IMR-90 (cell line): Measurements from ENCODE around the gene SCIN. TPM values are rescaled to one million over a fixed set of nuclear protein-coding genes. Genes with fewer than 3 reads are reported as not detected.

Source experiments
- ATAC-seq: fragments of 200-7000 bp; cut with Tn5 transposase; 2 replicates; pipeline ENCODE4 v1.9.1; 2020; ENCODE audit warnings: low read depth, mild to moderate bottlenecking, moderate library complexity
- BruUV-seq: library from RNA; stranded (reverse); fragments of 400-500 nt; replicated peaks from 2 replicates; lab custom pipeline; 2021; lab: Mats Ljungman, UMichigan
- CTCF ChIA-PET: fragments of 300-600 bp; formaldehyde crosslinking; extraction: SDS; loops from one replicate; lab custom pipeline; 2021; ENCODE audit warnings: antibody characterized with exemption; lab: Yijun Ruan, JAX
- POLR2A ChIA-PET: fragments of 300-600 bp; sonication (Branson Sonifier 250); formaldehyde crosslinking; loops from one replicate; lab custom pipeline; 2022; ENCODE audit warnings: antibody characterized with exemption; ENCODE audit not compliant: unreplicated experiment; lab: Charles Lee
- DNase-seq: peaks from one replicate; pipeline ENCODE4 v3.0.0; 2013
- H2AFZ ChIP-seq: replicated peaks from 2 replicates; pipeline ENCODE3; 2013; ENCODE audit warnings: low read length, mild to moderate bottlenecking; ENCODE audit not compliant: poor library complexity
- H2AK5ac ChIP-seq: 2 replicates; pipeline ENCODE4 v1.6.1; 2013; ENCODE audit warnings: low read depth, low read length, inconsistent platforms
- H2AK9ac ChIP-seq: replicated peaks from 2 replicates; pipeline ENCODE3; 2013; ENCODE audit warnings: mild to moderate bottlenecking, low read depth, low read length, moderate library complexity; ENCODE audit not compliant: poor library complexity
- H2BK120ac ChIP-seq: 2 replicates; pipeline ENCODE4 v1.6.1; 2013; ENCODE audit warnings: low read depth, low read length, inconsistent platforms
- H2BK15ac ChIP-seq: 3 replicates; pipeline ENCODE4 v1.6.1; 2013; ENCODE audit warnings: low read depth, low read length, inconsistent platforms
- H2BK20ac ChIP-seq: 2 replicates; pipeline ENCODE4 v1.6.1; 2013; ENCODE audit warnings: low read depth, mild to moderate bottlenecking, inconsistent platforms, low read length, moderate library complexity
- H2BK5ac ChIP-seq: 2 replicates; pipeline ENCODE4 v1.6.1; 2013; ENCODE audit warnings: mild to moderate bottlenecking, low read depth, low read length, inconsistent platforms; ENCODE audit not compliant: poor library complexity, severe bottlenecking
- H3K14ac ChIP-seq: replicated peaks from 2 replicates; pipeline ENCODE4 v1.6.1; 2013; ENCODE audit warnings: low read depth, low read length, inconsistent platforms
- H3K18ac ChIP-seq: 2 replicates; pipeline ENCODE4 v1.6.1; 2013; ENCODE audit warnings: low read depth, low read length, control low read depth
- H3K23ac ChIP-seq: 2 replicates; pipeline ENCODE4 v1.6.1; 2013; ENCODE audit warnings: low read depth, low read length, inconsistent platforms
- H3K27ac ChIP-seq: 2 replicates; pipeline ENCODE4 v1.5.1; 2013; ENCODE audit warnings: mild to moderate bottlenecking, control low read depth, low read length; ENCODE audit not compliant: insufficient read depth
- H3K27me3 ChIP-seq: 2 replicates; pipeline ENCODE4 v1.6.1; 2013; ENCODE audit warnings: low read length; ENCODE audit not compliant: control insufficient read depth, insufficient read depth
- H3K36me3 ChIP-seq: 2 replicates; pipeline ENCODE4 v1.6.1; 2013; ENCODE audit warnings: low read length, mixed read lengths; ENCODE audit not compliant: control insufficient read depth, insufficient read depth
- H3K4ac ChIP-seq: 2 replicates; pipeline ENCODE4 v1.6.1; 2013; ENCODE audit warnings: low read depth, low read length, inconsistent platforms
- H3K4me1 ChIP-seq: 2 replicates; pipeline ENCODE4 v1.6.1; 2013; ENCODE audit warnings: low read length, mixed read lengths; ENCODE audit not compliant: control insufficient read depth, insufficient read depth
- H3K4me2 ChIP-seq: 2 replicates; pipeline ENCODE4 v1.6.1; 2013; ENCODE audit warnings: low read depth, mild to moderate bottlenecking, control low read depth, low read length, moderate library complexity
- H3K4me3 ChIP-seq: 2 replicates; pipeline ENCODE4 v1.5.1; 2013; ENCODE audit warnings: low read depth, mild to moderate bottlenecking, control low read depth, low read length, moderate library complexity; ENCODE audit not compliant: insufficient read depth
- H3K56ac ChIP-seq: 2 replicates; pipeline ENCODE4 v1.6.1; 2013; ENCODE audit warnings: low read length, inconsistent platforms; ENCODE audit not compliant: insufficient read depth; ENCODE audit errors: extremely low read depth
- H3K79me1 ChIP-seq, 2 experiments: 2 replicates each; pipeline ENCODE4 v1.6.1; 2013; ENCODE audit warnings: low read length in 2 of 2, inconsistent platforms in 1 of 2, low read depth in 1 of 2
- H3K9ac ChIP-seq: 2 replicates; pipeline ENCODE4 v1.6.1; 2013; ENCODE audit warnings: low read depth, low read length, control low read depth
- H3K9me1 ChIP-seq: 2 replicates; pipeline ENCODE4 v1.6.1; 2013; ENCODE audit warnings: low read length, inconsistent platforms; ENCODE audit not compliant: insufficient read depth
- H3K9me3 ChIP-seq: 2 replicates; pipeline ENCODE4 v1.6.1; 2013; ENCODE audit warnings: low read length; ENCODE audit not compliant: control insufficient read depth, insufficient read depth
- H4K20me1 ChIP-seq: 2 replicates; pipeline ENCODE4 v1.6.1; 2013; ENCODE audit warnings: low read length, inconsistent platforms; ENCODE audit not compliant: insufficient read depth
- H4K5ac ChIP-seq: 2 replicates; pipeline ENCODE4 v1.6.1; 2013; ENCODE audit warnings: mild to moderate bottlenecking, low read depth, low read length, control low read depth
- H4K8ac ChIP-seq, 2 experiments: 2 replicates each; pipeline ENCODE4 v1.6.1; 2013; ENCODE audit warnings: low read depth in 2 of 2, low read length in 2 of 2, control low read depth in 1 of 2, inconsistent platforms in 1 of 2
- H4K91ac ChIP-seq: 2 replicates; pipeline ENCODE4 v1.6.1; 2013; ENCODE audit warnings: low read depth, low read length, inconsistent platforms; ENCODE audit not compliant: insufficient read depth
- FOS ChIP-seq: fragments of 150-350 bp; IDR thresholded peaks from 2 replicates; pipeline ENCODE4 v1.6.1; 2016; ENCODE audit warnings: low read depth, low read length
- dilution Hi-C: fragments of 300-500 bp; cut with HindIII; formaldehyde crosslinking; loops from one replicate; pipeline ENCODE4 v1.14.3; 2018; ENCODE audit warnings: low sequenced_read_pairs; ENCODE audit not compliant: unreplicated experiment
- in situ Hi-C: fragments of 300-500 bp; cut with MboI; formaldehyde crosslinking; loops from 3 replicates; pipeline ENCODE4 v1.14.3; 2019; ENCODE audit warnings: low sequenced_read_pairs, inconsistent platforms, mixed read lengths
- intact Hi-C: fragments of 100-400 bp; cut with micrococcal nuclease; formaldehyde crosslinking; loops from 2 replicates; pipeline ENCODE4 v1.10.0; 2022
- polyA plus RNA-seq, 3 experiments: library from polyadenylated mRNA; depleted of rRNA; stranded (reverse); fragments of >200 nt; gene quantifications; 2 replicates each; pipeline ENCODE4 v1.2.3, GENCODE V29; 2012; ENCODE audit warnings: low replicate concordance in 1 of 3
- total RNA-seq: library from RNA; depleted of rRNA; stranded (reverse); fragments of >200 nt; gene quantifications from 2 replicates; pipeline ENCODE4 v1.2.3, GENCODE V29; 2012
- TF ChIP-seq, protein P1 (sequence below): fragments of 150-350 bp; IDR thresholded peaks from 2 replicates; pipeline ENCODE4 v1.6.1; 2016; ENCODE audit warnings: low read depth, mild to moderate bottlenecking, low read length, moderate library complexity, borderline replicate concordance

The SCIN gene
- total and polyA plus RNA-seq, 2 of the 4 experiments (the other 2 are of a cell fraction) = under 0.01 to 0.05 TPM

DNA sequence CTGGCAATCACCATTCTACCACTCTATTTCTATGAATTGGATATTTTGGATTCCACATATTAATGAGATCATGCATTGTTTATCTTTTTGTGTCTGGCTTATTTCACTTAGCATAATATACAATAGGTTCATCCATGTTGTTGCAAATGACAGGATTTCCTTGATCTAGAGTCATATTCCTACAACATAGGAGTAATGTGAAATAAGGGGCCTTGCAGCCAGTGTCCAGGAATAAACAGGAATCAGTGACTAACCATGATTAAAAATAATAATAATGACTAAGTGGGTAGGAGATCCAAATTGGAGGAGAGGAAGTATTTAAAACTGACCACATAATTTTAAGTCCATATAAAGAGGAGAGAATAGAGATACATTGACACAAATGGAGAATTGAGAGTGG is 49.9 kb downstream of the SCIN start:
- Histone ChIP-seq H4K5ac (no peak overlapping the region), H3K9me1 (no peaks in the 10 kb centered on the region), H2AK9ac (no peak overlapping the region), H3K4ac (no peak overlapping the region), H3K36me3 (no peaks in the 10 kb centered on the region), H2BK20ac (no peak overlapping the region), H4K91ac (no peak overlapping the region), H3K56ac (no peak overlapping the region), H4K8ac (no peak overlapping the region), H3K4me2 (no peak overlapping the region), H2AK5ac (no peak overlapping the region), H2BK120ac (no peak overlapping the region), H2AFZ (no peak overlapping the region), H3K27ac (no peak overlapping the region), H3K4me3 (no peak overlapping the region), H3K27me3 (no peaks in the 10 kb centered on the region), H2BK15ac (no peak overlapping the region), H3K9me3 (no peaks in the 10 kb centered on the region), H3K79me1 (no peaks in the 10 kb centered on the region), H3K18ac (no peak overlapping the region), H2BK5ac (no peak overlapping the region), H3K4me1 (peaks cover 1% of the 10 kb centered on the region; the same call in 1 of the 2 replicates), H3K14ac (no peak overlapping the region), H3K23ac (no peak overlapping the region), H3K9ac (no peak overlapping the region), H4K20me1 (no peaks in the 10 kb centered on the region)
- DNase-seq (peak; percentile 62), ATAC-seq (peak; percentile 30; the same call in 1 of the 2 replicates)
- BruUV-seq = no TSS peak
- in situ Hi-C loops (no loop called here), dilution Hi-C loops (no loop called here), intact Hi-C loops (no loop called here)
- ChIA-PET POLR2A (interaction anchor here (0.6 kb wide), 1 partner anchor 370 kb away, joined by 3 read pairs; no protein-coding TSS in a partner anchor), CTCF (interaction anchor here (4.4 kb wide), 1 partner anchor 95 kb away, joined by 42 read pairs; no protein-coding TSS in a partner anchor)
- TF ChIP-seq FOS = peak; percentile 22; the same call in 1 of the 2 replicates
- TF ChIP-seq, protein P1, sequence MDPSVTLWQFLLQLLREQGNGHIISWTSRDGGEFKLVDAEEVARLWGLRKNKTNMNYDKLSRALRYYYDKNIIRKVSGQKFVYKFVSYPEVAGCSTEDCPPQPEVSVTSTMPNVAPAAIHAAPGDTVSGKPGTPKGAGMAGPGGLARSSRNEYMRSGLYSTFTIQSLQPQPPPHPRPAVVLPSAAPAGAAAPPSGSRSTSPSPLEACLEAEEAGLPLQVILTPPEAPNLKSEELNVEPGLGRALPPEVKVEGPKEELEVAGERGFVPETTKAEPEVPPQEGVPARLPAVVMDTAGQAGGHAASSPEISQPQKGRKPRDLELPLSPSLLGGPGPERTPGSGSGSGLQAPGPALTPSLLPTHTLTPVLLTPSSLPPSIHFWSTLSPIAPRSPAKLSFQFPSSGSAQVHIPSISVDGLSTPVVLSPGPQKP = no peak
